Transverse colon (tissue), 4 donors: ENCODE measurements around the gene IFI27.

Experiments used
- EP300 ChIP-seq: sonication (generic); formaldehyde crosslinking; IDR thresholded peaks from one replicate; pipeline ENCODE4 v1.6.1; 2017; ENCODE audit warnings: antibody characterized with exemption, low read depth
- POLR2AphosphoS5 ChIP-seq, 3 donors: sonication (generic); formaldehyde crosslinking; IDR thresholded peaks; one replicate each; pipeline ENCODE4 v1.6.1; 2016; ENCODE audit warnings: antibody characterized with exemption in 3 of 3
- TF ChIP-seq, protein P1 (sequence below), 5 experiments: fragments of 200-600 bp in 3 of 5; fragments of 450-650 bp in 2 of 5; sonication (generic) in 3 of 5; IDR thresholded peaks; 1 replicate in 2 of 5; 2 replicates in 3 of 5; pipeline ENCODE4 v1.5.1; 2016 to 2017; ENCODE audit warnings: antibody characterized with exemption in 5 of 5, inconsistent platforms in 3 of 5, mild to moderate bottlenecking in 2 of 5, moderate library complexity in 1 of 5

DNA sequence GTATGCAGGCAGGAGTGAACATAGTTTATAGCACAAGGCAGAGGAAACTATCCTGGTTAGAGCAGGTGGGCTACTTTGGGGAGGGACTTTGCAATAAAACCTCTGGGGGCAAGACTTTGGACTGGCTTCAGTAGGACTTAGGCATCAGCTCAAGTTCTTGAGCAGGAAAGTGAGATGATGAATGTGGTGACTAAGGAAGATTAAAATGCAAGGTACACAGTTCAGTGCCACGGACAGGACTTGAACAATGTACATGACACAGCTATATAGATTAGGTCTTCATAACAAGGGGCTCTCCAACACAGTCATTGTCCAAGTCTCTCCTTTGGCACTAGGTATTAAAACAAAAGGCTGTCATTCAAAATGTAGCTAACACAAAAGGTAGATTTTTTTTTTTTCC, 42.1 kb downstream of the IFI27 start:
- TF ChIP-seq, protein P1, sequence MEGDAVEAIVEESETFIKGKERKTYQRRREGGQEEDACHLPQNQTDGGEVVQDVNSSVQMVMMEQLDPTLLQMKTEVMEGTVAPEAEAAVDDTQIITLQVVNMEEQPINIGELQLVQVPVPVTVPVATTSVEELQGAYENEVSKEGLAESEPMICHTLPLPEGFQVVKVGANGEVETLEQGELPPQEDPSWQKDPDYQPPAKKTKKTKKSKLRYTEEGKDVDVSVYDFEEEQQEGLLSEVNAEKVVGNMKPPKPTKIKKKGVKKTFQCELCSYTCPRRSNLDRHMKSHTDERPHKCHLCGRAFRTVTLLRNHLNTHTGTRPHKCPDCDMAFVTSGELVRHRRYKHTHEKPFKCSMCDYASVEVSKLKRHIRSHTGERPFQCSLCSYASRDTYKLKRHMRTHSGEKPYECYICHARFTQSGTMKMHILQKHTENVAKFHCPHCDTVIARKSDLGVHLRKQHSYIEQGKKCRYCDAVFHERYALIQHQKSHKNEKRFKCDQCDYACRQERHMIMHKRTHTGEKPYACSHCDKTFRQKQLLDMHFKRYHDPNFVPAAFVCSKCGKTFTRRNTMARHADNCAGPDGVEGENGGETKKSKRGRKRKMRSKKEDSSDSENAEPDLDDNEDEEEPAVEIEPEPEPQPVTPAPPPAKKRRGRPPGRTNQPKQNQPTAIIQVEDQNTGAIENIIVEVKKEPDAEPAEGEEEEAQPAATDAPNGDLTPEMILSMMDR (IDR thresholded peaks at IDR 0.05) = no peak
- TF ChIP-seq POLR2AphosphoS5 (IDR thresholded peaks at IDR 0.05) (no peak), EP300 (no peak)
